ENCODE results near the gene HAND1.
A peak's percentile ranks its signal among the peaks of the same experiment; 100 is the strongest.

Gene HAND1

DNA sequence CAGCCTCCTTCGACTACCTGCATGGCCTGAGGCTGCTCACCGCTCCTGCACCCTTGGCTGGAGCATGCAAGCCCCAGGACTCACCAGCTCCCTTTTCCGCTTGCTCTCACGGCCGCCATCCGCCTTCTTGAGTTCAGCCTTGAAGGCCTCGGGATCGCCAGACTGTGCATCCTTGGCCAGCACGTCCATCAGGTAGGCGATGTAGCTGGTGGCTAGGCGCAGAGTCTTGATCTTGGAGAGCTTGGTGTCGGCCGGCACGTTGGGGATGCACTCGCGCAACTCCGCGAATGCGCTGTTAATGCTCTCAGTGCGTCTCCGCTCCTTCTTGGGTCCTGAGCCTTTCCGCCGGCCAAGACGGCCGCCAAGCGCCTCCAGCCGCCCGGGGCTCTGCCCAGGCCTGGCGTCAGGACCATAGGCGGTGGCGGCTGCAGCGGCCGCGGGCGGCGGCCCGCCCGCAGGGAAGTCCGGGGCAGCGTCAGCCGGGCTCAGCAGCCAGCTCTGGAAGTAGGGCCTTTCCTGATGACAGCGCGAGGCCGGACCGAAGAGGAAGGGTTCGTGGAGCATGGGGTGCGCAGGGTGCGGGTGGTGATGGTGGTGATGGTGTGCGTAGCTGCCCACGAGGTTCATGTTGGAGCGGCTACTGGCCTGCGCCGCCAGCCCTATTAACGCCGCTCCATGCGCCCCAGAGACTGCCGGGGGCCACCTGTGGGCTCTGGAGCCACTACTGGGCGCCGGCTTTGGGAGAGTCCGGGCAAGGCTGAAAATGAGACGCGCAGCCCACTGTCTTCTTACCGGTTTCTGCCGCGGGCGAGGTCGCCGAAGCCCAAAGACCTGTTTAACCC is 424 bp downstream of the HAND1 start:
- DNase-seq, result no peak

- DNase-seq, result no peak
Observed at GRCh38 chr5:154476354-154477205, 1.4 kb downstream of the HAND1 start.

DNA sequence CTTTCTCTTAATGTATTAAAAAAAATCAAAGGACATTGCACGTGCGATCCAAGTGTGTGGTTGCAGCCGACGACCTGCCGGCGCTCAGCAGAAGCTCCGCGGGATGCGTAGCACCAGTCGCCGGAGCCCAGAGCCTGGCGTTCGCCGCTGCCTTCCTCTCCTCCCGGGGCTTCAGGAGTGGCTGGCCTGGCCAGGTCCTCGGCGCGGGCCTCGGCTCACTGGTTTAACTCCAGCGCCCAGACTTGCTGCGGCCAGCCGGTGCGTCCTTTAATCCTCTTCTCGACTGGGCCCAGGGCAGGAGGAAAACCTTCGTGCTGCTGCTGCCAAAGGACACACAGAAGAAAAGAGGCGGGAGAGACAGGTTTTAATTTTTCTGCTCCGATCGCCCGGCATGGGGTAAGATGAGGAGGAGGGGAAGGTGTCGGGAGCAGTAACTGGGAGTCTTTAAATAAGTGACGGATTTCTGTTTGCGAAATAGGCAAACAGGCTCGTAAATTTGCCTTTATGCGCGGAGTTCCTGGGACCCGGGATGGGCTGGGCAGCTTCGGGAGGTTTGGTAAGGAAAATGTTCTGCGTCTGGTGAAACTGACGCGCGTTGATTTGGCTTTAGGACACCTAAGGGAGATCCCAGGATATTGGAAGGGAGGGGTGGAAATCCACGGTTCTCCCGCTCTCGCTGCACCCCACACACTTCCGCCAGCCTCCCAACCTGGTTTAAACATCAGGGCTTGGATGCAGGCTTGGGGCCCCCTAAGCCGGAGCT is 2.3 kb downstream of the HAND1 start:
- no peak for DNase-seq

DNA sequence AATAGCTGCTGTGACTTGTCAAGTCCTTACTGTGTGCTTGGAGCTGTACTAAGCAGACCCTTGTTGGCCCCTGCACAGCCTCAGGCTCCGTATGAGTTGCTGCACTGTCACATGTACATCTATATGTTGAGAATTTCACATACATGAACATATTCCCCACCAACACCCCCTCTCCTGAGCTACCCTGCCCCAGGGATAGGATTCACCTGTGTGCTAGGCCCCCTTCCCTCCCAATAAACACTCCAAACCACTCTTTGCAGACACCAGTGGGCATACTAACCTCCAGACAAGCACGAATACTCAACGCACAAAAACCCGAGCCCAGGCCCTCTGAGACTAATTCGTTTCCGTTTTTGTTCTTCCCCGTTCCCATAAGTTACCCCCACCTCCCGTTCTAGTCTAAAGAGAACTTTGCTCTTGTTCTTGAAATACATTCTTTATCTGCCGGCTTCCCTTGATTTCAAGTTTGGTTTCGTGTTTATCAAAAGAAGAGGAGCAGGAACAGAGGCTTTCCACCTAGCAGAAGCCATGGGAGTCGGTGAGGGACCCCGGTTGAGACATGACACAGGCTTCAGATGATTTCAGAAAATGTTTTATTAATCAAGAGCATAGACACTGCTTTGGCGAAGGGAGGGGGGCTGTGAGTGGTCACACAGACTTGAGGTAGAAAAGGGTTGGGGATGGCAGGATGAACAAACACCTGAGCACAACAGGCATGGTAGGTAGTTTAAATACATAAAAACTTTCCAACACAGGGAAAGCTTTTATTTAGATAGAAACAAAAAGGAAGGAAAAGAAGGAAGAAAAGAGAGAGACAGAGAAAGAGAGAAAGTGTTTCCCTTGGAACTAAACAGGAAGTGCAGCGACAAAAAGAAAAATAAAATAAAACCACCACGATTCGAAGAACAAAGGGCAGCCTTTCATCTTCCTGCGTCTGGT is 3.4 kb downstream of the HAND1 start:
- DNase-seq, result no peak

DNA sequence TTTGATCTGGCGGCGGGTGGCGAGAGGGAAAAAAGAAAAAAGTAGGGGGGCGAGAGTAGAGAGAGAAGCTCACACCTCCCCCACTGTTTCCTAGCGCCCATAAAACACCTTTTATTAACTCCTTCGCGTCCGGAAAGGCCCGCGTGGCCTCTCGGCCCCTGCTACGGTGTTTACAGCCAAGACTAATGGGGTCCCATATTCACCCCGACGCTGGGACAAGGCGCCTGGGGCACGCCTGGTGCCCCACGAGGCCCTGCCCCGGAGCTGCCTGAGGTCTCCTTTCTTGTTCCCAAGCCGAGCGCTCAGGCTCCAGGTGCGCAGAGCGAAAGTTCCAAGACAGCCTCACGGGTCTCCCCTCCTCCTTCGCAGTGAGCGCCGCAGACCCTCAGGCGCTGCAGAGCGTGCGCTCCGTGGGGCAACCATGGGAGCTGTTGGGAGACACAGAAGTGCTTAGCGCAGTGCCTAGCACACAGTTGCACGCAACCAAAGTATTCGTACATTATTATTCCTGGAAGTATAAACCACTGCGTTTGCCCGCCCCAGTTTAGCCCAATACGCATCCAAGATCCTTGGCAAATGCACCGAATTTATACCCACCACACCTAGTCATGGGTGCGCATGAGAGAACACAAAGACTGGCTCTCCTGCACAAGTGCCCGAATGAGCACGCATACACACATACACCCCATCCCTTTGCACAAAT is 4.3 kb downstream of the HAND1 start:
- no peak for DNase-seq

GRCh38 chr5:154472871-154473580 is 5.0 kb downstream of the HAND1 start:
- no peak for DNase-seq

GRCh38 chr5:154470947-154471870 is 6.8 kb downstream of the HAND1 start:
- DNase-seq, result no peak

GRCh38 chr5:154470137-154470536 is 7.9 kb downstream of the HAND1 start:
- no peak for DNase-seq

DNA sequence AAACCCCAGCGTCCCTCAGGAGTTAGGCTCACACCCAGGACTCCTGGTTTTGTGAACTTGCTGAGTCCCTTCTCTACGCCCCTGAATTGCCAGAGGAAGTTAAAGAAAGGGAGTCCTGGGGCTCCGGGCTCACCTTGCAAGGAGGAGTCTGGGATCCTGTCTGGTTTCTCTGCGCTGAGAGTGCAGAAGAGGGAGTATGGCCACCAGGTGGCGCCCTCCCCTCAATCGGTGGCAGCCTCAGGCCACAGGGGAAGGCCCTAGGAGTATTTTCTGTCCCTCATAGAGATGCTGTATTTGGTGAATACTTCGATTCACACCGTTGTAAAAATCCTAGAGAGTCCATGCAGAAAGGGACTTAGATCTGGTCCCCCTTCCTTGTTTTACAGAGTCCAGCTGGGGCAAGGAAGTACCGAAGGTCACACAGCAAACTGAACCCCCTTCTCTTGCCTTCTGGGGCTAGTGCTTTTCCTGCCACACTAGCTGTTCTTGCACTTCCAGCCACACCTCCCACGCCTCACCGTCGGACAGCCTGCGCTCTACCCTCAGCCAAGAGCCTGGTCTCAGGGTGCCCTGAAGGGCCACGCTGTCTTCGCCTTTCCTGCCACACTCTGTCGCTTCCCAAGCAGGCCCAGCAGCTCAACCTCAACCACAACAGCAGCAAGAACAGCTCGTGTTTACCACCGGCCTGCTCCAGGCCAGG is 10.2 kb downstream of the HAND1 start:
- peak; percentile 81 for DNase-seq

- DNase-seq, result no peak
Observed at GRCh38 chr5:154466671-154467070, 11.4 kb downstream of the HAND1 start.

DNA sequence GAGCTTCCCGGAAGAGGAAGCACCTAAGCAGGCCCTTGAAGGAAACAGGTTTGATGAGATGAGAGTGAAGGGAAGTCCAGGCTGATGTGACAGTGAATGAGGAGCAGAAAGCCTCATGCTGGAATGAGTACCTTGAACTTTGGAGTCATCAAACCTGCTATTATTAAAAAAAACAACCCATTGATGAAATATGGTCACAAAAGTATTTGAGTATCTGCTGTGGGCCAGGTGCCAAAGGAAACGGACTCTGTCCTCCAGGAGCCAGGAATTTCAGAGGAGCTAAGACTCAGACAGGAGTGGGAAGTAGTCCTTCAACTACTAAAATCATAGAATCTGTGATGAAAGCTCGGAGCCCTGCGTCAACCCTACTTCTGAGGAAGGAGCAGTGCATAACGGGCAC is 11.9 kb downstream of the HAND1 start:
- no peak for DNase-seq

DNA sequence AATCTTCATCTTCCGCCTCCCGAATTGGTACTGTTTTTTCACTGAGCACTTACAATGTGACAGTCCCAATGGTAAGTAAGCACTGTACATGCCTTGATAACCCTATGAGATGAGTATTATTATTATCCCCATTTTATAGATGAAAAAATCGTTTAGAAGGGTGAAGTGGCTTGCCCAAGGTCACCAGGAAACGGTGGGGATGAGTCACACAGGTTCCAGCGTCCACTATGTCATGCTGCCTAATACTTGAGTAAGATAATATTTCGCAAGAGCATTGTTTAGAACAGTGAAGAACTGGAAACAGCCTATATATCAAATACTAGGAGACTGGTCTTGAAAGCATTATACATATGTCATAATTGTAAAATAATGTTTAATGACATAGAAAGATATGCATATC is 12.9 kb downstream of the HAND1 start:
- no peak for DNase-seq

- no peak for DNase-seq
Observed at GRCh38 chr5:154464438-154464837, 13.6 kb downstream of the HAND1 start.

DNA sequence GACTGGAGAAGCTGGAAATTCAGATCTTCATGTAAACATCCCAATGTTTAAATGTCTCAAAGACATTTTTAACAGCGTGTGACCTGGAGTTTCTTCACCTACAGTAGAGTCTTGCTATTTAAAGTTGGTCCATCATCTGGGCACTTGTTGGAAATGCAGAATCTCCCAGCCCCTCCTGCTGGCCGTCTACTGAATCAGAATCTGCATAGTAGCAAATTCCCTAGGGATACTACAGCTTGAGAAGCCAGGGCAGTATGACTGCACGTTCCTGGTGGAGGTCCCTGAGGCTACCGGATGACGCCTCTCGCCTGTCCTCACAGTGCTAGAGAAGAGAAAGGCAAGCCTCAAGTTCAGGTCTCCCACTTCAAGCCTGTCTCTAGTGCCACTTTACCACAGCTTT is 16.5 kb downstream of the HAND1 start:
- no peak for DNase-seq

DNA sequence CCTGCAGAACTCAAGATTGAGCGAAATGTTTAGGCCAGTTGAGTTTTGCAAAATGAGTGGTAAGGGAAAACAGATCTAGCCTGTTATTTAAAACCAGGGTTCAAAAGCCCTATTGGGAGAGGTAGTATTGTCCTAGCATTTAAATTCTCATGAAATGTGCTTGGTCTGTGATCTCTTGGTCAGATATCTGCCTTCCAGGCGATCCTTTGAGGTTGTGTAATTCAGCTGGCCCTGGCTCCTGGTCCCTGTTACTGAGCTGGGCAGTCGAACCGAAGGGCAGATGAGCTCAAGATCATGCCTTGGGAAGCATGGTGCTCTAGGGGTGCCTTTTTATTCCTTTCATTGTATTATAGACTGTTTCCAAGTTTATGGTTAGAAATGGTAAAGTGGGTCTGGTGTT is 17.9 kb downstream of the HAND1 start:
- DNase-seq, result no peak

- DNase-seq, result no peak
Observed at GRCh38 chr5:154459015-154459414, 19.0 kb downstream of the HAND1 start.

DNA sequence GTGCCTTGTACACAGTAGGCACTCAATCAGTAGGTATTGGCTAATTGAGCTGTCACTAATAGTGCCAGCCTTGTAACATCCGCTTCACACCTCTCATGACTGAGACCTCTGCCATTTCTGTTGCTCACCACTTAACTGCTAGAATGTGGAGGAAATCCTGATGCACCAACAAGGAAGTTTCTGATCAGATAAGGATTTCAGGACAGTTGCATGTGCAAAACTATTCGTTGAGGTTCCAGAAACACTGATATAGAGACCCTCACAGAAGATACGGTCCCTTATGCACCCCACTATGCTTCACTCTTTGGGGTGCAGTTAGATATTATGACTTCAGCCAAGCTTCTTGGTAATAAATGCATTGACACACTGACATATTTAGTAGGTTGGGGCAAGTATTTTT is 21.5 kb downstream of the HAND1 start:
- no peak for DNase-seq

DNA sequence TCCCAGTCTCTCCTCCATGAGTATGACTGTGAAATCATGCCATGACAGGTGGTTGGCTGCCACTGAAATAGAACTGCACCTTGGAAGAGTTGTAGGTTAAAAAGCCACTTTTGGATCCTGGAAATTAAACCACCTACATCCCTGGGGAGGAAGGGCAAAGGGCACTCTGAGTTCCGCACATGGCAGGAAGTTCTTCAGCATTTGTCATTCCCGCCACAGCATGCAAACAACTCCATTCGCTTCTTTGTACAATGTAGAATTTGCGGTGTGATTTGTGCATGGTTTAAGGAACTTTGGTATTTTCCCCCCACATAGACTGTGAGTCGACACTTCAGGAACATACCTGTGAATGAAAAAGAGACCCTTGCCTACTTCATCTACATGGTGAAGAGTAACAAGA is 22.4 kb downstream of the HAND1 start:
- DNase-seq, result no peak

DNA sequence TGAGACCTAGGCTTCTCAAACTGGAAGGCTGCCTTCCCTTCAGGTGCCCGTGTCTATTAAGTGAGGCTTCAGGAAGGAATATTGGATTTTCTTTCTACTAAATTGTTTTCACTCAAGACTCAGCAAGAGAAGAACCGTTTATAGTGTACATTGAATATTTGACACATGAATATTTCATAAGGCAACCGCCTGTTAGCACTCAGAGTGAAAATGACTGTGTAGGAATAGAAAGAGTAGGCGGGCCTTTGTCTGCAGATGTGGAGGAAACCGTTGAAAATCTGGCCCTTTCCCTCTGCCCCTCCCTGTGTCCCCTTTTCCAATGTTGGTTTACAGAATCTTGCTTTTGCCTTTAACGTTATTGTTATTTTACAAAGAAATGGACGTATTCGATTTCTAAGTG is 26.1 kb downstream of the HAND1 start:
- DNase-seq, result no peak
